HG02938 (cell line): ENCODE data around the gene GSAP.
A peak's percentile ranks its signal among the peaks of the same experiment; 100 is the strongest.
"Not testable (repeated sequence)": the region's sequence is repeated elsewhere in the genome, so short reads cannot be mapped to it uniquely, and the experiment has no call there.

Experiments used
- ATAC-seq: cut with Tn5 transposase; IDR thresholded peaks from one replicate; pipeline ENCODE4 v1.9.1; 2021; ENCODE audit warnings: mild to moderate bottlenecking, moderate library complexity; ENCODE audit not compliant: unreplicated experiment

The GSAP gene, protein sequence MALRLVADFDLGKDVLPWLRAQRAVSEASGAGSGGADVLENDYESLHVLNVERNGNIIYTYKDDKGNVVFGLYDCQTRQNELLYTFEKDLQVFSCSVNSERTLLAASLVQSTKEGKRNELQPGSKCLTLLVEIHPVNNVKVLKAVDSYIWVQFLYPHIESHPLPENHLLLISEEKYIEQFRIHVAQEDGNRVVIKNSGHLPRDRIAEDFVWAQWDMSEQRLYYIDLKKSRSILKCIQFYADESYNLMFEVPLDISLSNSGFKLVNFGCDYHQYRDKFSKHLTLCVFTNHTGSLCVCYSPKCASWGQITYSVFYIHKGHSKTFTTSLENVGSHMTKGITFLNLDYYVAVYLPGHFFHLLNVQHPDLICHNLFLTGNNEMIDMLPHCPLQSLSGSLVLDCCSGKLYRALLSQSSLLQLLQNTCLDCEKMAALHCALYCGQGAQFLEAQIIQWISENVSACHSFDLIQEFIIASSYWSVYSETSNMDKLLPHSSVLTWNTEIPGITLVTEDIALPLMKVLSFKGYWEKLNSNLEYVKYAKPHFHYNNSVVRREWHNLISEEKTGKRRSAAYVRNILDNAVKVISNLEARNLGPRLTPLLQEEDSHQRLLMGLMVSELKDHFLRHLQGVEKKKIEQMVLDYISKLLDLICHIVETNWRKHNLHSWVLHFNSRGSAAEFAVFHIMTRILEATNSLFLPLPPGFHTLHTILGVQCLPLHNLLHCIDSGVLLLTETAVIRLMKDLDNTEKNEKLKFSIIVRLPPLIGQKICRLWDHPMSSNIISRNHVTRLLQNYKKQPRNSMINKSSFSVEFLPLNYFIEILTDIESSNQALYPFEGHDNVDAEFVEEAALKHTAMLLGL

DNA sequence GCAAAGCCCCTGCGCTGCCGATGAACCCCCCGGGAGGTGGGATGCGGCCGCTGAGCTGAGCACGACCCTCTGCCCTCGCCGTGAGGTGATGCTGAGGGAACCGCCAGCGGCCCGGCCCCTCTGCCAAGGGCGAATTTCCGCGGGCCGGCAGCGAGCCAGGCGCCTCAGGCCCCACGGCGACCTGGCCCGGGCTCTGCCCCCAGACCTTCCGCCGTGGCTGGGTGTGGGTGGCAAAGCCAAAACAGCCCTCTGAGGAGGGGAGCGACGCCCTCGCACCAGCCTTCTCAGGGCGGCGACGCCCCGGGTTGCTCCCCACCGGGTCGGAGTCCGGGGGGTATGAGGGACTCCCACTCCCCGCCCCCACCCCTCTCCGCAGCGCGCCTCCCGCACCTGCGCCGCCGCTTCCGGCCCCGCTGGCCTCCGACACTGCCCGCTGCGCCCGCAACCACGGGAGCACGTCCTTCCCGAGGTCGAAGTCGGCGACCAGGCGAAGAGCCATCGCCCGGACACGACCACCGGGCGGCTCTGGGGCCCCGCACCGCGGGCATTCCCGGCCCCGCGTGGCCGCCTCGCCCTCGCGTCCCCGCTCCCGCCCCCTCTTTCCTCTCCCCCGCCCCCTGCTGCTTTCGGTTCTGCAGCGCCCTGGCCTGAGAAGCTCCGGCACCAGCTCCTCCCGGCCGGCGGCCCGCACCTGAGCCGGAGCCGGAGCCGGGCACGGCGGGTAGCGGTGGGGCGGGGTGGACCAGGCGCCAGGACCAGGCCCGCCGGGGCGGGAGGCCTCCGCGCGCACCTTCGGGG, at the start of gene GSAP:
Gene GSAP, minus strand, starts transcription at position 527 of the 798 bp plus-strand sequence. Its CDS starts 28 bp downstream, at position 499.
- ATAC-seq, result peak; percentile 49

DNA sequence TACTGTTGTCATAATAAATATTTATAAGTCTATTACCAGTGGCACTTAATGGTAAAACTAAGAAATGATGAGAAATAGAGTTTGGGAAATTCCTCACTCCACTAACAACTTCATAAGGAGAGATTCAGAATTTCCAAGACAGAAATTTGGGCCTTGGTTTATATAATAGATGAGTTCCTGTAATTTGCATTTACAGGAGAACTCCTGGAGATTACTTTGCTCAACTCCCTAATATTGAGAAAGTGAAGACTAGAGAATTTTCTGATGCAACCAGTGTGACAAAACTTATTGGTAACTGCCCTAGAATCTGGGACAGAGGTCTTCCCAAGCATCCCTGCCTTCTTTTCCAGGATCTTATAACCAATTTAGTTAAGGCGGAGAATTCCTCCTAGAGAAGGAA, 49.1 kb upstream of the GSAP start:
- no peak for ATAC-seq

DNA sequence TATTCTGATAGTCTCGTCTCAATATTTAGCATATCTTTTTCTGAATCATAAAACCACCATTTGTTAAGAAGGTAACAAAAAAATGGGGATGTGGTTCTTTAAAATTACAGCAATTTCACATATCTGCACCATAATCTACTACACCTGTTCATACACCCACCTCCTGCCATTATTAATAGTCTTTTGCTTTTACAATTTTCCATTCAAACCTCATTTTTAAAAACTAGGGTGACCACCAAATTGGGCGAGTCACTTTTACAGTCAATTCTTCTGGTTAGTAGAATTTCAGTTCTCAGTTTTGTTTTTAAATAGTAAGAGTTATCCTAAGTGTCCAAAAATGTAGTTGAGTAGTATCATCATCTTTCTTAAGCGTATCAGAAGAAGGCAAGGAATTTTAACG, 48.4 kb upstream of the GSAP start:
- peak; percentile 61 for ATAC-seq

DNA sequence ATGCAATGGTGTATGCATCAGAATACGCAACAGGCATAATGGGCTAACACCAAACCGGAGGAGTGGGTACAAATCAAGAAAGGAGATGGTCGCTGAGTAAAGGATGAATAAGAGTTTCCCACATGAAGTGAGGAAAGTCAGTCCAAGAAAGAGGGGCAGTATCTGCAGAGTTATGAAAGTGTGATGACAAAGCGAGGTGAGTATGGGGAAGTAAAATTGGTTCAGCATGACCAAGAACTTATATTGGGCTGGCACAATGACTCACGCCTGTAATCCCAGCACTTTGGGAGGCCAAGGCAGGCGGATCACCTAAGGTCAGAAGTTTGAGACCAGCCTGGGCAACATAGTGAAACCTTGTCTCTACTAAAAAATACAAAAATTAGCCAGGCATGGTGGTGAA, 47.5 kb upstream of the GSAP start:
- not testable (repeated sequence) for ATAC-seq

DNA sequence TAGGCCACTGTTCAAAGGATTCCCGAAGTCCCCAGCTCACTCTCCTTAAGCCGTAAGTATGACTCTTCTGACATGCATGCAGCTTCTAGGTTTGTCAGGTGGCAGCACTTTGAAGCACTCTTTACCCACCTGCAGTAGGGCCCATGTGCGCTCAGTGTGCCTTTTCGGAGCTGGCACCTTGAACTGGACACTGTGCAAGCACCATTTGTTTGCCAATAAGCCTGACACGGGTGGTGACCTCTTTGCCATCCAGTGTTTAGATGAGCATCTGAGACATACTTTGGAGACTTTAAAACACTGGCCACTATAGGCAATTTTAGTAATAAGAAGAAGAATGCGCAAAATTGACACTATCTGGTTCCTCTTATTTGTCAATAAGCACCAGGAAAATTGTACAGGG, 45.7 kb upstream of the GSAP start:
- ATAC-seq, result no peak

DNA sequence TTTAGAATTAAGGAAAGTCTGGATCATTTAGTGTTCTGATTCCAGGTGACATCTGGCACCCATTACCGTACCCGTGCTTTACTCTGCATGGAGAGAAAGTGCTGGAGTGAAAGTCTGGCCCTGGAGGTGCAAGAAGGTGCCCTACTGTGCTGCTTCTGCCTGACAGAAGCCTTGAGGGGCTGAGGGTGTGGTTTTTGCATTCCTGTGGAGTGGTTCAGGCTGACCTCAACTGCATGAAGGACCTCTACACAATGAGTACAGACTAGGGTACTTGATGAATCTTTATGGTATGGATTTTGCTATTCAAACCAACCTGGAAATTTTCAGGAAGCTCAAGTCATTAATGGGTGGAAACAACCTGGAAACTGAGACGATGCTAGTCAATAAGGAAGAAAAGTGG, 45.1 kb upstream of the GSAP start:
- no peak for ATAC-seq

DNA sequence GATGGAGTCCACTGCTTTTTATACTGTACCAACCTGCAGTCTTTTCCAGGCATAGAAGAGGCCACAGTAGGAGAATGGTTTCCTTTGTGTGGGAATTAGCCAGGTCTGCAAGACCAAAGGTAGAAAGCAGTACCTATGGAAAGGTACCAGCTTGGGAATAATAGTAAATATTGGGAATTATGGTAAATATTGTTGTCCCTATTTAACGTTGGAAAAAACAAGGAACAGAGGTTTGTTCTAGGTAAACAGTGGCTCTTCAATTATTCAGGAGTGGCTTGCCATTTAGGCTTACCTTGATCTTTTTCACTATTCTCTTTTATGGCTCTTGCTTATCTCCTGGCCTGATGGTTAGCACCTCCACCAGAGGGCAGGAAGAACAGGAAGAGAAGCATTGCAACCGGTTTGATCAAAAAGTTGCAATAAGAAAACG, 43.9 kb upstream of the GSAP start:
- no peak for ATAC-seq

DNA sequence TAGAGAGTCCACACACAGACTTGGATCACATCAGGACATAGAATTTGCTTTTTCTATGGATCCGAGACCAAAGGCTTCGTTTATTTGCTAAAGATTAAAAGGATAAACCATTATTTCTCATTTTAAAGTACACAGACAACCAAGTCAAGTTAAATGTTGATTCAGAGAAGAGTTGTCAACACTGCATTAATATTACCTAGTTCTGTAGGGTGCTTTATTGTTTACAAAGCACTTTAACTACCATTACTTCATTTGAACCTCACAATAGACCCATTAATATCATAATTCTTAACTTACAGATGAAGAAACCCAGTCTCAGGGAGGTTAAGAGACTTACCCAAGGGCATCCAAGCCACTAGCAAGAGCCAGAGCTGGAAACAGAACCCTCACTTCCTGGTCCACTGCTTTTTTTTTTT, 43.2 kb upstream of the GSAP start:
- ATAC-seq, result no peak

DNA sequence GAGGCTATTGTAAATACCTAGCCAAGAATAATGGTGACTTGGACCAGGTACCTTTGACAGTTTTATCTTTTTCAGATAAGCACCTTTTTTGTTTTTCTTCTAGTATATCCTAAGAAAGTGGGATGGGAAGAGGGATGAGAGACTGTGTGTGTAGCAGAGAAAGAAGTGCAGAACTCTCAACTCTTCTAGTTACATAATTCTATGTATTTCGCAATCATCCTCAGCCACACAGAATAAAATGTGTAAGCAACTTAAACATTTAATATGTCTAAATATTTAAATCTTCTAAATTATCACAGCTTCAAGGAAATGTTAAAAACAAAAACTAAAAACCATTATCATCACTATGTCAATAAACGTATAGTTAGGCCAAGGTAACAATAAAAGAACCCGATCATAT, 42.6 kb upstream of the GSAP start:
- no peak for ATAC-seq

DNA sequence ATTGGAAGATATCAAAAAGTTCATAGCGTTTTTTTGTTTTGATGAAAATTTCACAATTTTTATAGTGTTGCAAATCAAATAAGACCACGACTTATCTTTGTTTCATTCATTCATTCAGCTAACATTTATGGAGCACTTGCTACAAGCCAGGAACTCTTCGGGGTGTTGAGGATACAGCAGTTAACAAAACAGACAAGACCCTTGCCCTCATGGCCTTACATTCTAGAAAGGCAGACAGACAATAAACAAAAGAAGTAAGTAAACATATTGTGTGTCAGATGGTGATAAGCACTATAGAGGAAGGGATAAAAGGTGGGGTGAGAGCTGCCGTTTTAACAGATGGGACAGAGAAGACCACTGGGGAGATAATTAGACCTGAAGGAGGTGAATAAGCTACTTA, 41.6 kb upstream of the GSAP start:
- ATAC-seq, result no peak

DNA sequence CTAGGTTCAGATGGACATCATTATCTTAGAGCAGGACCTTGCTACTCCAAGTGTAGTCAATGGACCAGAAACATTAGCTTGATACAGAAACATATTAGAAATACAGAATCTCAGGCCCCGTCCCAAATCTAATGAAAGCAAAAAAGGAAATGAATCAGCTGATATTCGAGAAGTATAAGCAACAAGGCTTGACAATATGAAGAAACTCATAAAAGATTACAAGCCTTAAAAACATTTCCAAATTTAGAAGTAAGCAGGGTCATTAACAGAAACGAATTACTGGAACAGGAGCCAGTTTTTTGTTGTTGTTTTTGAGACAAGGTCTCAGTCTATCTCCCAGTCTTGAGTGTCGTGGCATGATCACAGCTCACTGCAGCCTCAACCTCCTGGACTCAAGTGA, 40.5 kb upstream of the GSAP start:
- no peak for ATAC-seq

DNA sequence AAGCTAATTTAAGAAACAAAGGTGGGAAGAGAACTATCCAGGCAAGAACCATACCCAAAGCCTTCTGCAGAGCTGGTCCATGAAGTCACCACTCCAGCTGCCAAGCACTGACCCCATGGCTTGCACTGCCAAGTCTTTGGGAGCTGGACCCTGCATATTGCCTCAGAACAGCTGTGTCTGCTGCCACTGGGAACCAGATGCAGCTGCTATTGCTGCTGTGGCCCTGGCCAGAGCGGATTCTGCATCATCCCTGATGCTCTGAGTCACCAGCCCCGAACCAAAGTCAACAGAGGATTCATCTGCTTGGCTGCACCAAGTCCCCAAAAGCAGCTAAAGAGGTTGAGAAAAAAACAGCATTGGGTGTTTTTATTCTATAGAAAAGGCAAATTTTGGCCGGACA, 39.2 kb upstream of the GSAP start:
- ATAC-seq, result no peak

DNA sequence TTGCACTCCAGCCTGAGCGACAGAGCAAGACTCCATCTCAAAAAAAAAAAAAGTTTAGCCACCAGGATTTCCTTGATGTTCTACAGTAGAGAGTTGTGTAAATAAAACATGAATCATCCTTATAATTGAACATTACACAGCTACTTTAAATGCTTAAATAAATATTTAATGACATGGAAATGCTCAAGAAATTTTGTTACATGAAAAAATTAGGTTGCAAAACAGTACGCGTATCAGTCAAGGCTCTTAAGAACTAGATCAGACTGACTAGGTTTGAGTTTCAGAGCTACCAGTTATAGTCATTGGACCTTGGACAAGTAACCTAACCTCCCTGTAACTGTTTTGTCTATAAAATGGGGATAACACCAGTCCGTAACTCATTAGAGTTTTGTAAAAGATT, 38.7 kb upstream of the GSAP start:
- no peak for ATAC-seq

DNA sequence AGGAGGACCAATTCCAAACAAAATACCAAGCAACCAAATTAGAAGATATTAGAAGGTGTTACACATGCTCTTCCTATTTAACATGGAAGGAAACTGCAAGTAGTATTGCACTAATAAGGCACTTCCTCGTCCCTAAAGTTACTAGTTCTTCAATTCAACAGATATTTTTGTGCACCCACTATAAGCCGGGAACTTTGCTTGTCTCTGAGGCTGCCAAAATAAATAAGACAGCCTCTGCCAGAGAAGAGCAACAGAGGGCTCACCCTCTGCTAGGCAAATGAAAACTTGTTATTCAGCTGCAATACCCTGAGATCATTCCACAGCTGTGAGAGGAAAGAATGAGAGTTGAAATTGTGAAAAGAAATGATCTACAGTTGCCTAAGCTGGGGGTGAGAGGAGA, 37.4 kb upstream of the GSAP start:
- ATAC-seq, result no peak

DNA sequence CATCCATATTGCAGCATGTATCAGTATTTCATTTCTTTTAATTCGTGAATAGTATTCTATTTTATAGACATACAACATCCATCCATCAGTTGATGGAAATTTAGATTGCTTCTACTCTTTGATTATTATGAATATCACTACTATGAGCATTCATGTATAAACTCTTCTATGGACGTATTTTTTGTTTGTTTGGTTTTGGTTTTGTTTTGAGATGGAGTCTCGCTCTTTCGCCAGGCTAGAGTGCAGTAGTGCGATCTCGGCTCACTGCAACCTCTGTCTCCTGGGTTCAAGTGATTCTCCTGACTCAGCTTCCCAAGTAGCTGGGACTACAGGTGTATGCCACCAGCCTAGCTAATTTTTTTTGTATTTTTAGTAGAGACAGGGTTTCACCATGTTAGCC, 35.8 kb upstream of the GSAP start:
- not testable (repeated sequence) for ATAC-seq

DNA sequence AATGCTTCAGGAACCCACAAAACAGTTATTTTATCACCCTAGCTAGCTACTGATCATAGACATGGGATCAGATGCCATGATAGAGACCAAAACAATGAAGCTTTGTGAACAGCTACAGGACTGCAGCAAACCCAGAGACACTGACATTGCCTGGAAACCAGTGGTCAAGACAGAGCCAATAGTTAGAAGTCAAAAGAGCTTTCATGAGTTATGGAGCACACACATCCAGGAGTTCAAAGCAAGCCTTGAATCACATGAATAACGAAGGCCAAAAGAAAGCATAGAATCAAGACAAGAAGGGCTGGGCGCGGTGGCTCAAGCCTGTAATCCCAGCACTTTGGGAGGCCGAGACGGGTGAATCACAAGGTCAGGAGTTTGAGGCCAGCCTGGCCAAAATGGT, 34.5 kb upstream of the GSAP start:
- no peak for ATAC-seq

DNA sequence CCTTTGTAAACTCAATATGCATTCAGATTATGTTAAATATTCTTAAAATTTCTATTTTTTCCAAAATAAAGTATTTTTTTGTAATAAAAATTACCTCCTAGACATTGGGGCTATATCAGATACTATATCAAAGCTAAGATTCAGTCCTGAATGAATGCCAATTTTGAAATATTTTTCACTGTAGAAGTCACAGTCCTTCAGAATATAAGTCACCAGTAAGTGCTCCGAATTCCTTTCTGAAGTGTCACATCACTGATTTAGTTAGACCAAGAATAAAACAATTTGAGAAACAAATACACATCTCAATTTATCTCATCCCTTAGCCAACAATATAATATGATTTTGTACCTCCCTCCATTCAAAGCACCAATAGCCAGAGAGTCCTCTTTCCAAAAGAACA, 33.9 kb upstream of the GSAP start:
- no peak for ATAC-seq

DNA sequence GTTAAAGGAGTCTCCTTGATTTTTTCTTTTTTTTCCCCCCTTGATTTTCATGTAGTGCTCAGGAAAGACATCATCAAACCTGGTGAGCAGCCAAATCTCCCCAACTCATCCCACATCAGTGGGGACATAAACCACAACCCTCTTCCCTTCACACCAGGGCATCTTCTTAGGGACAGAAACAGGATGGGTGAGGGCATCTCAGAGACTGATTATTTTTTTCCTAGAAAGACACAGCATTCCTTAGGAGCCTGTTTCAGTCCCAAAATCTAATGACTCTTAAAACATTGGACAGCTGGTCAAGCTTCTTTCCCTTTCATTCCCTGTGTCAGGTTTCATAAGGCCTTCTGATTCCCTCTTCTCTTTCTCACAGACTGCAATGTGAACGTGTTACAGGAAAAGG, 31.5 kb upstream of the GSAP start:
- no peak for ATAC-seq

DNA sequence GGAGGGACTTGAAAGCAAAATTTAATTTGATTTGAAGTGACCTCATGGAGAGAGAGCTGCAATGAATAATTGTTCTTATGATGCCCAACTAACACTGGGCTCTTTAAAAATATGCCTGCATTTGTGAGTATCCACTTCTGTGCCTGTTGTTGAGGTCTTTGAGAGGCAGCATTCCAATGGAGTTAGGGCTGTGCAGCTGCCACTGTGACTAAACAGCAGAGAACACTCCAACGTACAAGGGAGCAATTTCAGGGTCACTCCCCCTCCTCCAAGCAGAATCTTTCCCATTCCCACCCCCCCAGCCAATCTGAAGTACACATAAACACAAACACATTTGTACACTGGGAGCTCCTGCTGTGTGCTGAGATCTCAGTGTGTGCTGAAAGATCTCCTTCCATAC, 28.0 kb upstream of the GSAP start:
- no peak for ATAC-seq

DNA sequence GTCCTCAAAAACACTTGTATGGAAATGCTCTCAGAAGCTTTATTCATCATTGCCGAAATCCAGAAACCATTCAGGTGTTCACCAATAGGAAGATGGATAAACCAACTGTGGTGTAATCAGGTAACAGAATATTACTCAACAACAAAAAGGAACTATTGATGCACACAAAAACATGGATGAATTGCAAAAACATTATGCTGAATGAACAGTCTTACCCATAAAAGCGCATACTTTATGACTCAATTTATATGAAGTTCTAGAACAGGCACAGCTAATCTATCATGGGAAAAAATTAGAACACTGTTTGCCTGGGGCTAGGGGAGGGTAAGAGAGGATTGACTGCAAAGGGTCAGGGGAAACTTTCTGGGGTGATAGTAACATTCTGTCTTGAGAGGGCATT, 26.9 kb upstream of the GSAP start:
- ATAC-seq, result no peak

DNA sequence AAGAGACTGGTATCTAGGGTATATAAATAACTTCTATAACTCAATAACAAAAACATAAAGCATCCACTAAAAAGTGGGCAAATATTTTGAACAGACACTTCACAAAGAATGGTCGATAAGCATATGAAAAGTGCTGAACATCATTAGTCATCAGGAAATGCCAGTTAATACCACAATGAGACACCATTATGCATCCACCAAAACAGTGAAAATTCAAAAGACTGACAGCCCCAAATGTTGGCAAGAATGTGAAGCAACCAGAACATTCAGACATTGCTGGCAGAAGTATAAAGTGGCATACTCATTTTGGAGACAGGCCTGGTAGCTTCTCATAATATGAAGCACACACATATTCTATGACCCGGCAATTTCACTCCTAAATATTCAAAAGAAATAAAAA, 26.5 kb upstream of the GSAP start:
- no peak for ATAC-seq
